ENCODE results near the gene HDAC9. TPM values are rescaled to one million over a fixed set of nuclear protein-coding genes. Genes with fewer than 3 reads are reported as not detected.

Gene HDAC9
- total and polyA plus RNA-seq, 7 donors = 0.38 to 34.2 (median 16.8) TPM

DNA sequence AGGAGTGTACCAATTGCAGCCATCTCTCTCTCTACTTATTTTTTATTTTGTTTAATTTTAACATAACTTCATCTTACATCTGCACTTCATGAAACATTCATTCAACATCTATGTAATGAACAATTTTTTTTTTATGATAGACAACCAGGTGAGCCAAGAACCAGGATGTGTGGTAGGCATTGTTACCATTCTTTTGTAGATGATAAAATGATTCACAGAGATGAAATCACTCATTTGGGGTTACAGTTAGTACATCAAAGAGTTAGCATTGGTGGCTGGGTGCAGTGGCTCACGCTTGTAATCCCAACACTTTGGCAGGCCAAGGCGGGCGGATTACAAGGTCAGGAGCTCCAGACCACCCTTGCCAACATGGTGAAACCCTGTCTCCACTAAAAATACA is 127.8 kb downstream of the HDAC9 start:
- Histone ChIP-seq H3K27ac (no peak overlapping the region), H3K4me3 (no peak overlapping the region), H3K27me3 (ENCODE audit: insufficient read depth in 3 of 3, low read length in 2 of 3) (no peaks in the 10 kb centered on the region), H3K36me3 (ENCODE audit: insufficient read depth in 1 of 2, low read depth in 1 of 2) (peaks cover 0 to 18% of the 10 kb centered on the region in 2 donors), H3K9me3 (no peaks in the 10 kb centered on the region), H3K4me1 (no peaks in the 10 kb centered on the region)
- TF ChIP-seq, protein P1, sequence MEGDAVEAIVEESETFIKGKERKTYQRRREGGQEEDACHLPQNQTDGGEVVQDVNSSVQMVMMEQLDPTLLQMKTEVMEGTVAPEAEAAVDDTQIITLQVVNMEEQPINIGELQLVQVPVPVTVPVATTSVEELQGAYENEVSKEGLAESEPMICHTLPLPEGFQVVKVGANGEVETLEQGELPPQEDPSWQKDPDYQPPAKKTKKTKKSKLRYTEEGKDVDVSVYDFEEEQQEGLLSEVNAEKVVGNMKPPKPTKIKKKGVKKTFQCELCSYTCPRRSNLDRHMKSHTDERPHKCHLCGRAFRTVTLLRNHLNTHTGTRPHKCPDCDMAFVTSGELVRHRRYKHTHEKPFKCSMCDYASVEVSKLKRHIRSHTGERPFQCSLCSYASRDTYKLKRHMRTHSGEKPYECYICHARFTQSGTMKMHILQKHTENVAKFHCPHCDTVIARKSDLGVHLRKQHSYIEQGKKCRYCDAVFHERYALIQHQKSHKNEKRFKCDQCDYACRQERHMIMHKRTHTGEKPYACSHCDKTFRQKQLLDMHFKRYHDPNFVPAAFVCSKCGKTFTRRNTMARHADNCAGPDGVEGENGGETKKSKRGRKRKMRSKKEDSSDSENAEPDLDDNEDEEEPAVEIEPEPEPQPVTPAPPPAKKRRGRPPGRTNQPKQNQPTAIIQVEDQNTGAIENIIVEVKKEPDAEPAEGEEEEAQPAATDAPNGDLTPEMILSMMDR (IDR thresholded peaks at IDR 0.05) = no peak
- no peak for DNase-seq
- ATAC-seq = no peak
- intact Hi-C loops (cut with DNase I) = no loop called here
- 80 to 92% (median 81%) methylated on average over 3 of the region's 3 CpGs for WGBS, 3 donors

DNA sequence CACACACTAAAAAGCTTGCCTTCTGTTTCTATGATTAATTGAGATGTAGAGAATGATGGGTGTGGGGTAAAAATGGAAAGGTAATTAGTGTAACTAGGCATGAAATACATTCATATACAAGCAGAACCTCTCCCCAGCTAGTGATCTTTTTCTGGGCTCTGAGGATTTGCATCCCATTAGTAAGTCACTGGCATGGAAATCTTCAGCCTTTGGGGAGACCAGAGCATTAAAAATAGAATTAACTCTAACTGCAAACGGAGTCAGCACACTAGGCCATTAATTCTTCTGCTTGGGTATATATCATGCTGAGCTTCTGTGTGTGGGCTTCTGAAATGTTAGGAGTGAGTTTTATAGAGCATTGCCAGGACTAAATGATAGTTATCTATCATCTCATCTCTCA is 128.9 kb downstream of the HDAC9 start:
- Histone ChIP-seq H3K27me3 (ENCODE audit: insufficient read depth in 3 of 3, low read length in 2 of 3) (no peaks in the 10 kb centered on the region), H3K4me3 (no peak overlapping the region), H3K9me3 (no peaks in the 10 kb centered on the region), H3K36me3 (ENCODE audit: insufficient read depth in 1 of 2, low read depth in 1 of 2) (peaks cover 0 to 19% of the 10 kb centered on the region in 2 donors), H3K4me1 (no peaks in the 10 kb centered on the region), H3K27ac (no peak overlapping the region)
- no peak for DNase-seq
- TF ChIP-seq, protein P1 (IDR thresholded peaks at IDR 0.05) = no peak
- 16 to 43% (median 24%) methylated on average over 1 of the region's 1 CpG for WGBS, 3 donors
- intact Hi-C loops (cut with DNase I) = no loop called here
- no peak for ATAC-seq

DNA sequence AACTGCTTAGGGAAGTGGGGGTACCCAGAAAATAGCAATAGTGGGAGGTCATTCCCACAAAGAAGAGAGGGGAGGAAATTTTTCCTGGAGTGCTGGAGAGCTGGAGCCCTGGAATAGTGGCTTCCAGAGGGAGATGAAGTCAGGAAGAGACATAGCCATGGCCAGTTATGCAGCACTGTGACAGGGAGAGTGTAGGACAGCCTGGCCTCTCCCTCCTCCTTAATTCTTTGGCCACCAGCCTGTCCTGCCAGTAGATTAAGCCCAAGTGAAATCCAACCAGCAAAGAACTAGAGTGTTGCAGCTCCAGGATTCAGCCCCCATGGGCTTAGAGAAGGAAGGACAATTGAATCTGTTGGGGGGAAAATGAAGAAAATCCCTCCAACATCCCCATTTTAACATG is 130.5 kb downstream of the HDAC9 start:
- H3K4me3 ChIP-seq = no peak overlapping the region
- H3K36me3 ChIP-seq (ENCODE audit: insufficient read depth in 1 of 2, low read depth in 1 of 2) = peaks cover 0 to 21% of the 10 kb centered on the region in 2 donors
- intact Hi-C loops (cut with DNase I) = no loop called here
- no peak overlapping the region for H3K27ac ChIP-seq
- no peak for ATAC-seq
- no peak for DNase-seq
- TF ChIP-seq, protein P1 (IDR thresholded peaks at IDR 0.05) = no peak
- H3K27me3 ChIP-seq (ENCODE audit: insufficient read depth in 3 of 3, low read length in 2 of 3) = no peaks in the 10 kb centered on the region
- H3K9me3 ChIP-seq = no peaks in the 10 kb centered on the region
- H3K4me1 ChIP-seq = no peaks in the 10 kb centered on the region

DNA sequence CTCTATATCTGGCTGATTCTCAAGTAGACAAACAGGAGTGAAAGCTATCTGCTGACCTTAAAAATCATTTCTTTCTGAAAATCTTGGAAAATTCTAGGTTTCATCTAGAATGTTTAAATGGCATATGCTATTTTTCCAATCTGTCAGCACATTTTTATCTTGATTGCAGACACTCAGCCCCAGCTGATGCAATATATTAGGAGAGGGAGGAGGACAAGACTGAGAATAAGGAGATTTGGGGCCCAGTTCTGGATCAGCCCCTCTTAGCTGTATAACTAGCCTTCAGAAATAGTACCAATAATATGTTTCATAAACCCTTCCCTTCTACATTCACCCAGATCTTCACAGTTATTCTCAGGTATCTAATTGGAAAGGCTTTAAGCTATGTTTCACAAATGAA is 131.2 kb downstream of the HDAC9 start:
- Histone ChIP-seq H3K27me3 (ENCODE audit: insufficient read depth in 3 of 3, low read length in 2 of 3) (no peaks in the 10 kb centered on the region), H3K36me3 (ENCODE audit: insufficient read depth in 1 of 2, low read depth in 1 of 2) (peaks cover 0 to 20% of the 10 kb centered on the region in 2 donors), H3K27ac (no peak overlapping the region), H3K9me3 (no peaks in the 10 kb centered on the region), H3K4me3 (no peak overlapping the region), H3K4me1 (no peaks in the 10 kb centered on the region)
- ATAC-seq (no peak), DNase-seq (no peak)
- TF ChIP-seq, protein P1 (IDR thresholded peaks at IDR 0.05) = no peak
- intact Hi-C loops (cut with DNase I) = no loop called here

DNA sequence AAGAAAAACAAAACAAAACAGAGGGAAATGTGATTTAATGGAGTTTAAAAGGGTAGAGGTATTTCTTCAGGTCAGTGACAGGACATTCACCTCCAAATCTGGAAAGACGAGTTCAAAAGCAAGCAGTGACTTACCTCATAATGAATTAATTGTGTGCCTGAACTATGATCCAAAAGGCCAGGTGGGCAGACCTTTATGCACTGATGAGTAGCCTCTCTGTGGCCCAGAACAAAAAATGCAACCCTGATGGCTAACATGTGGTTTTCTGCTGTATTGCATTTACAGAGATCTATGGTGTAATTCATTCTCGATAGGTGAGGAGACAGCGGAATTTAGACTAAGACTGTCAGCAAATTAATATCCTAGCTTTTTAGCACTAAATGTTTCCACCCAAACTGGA is 142.0 kb downstream of the HDAC9 start:
- TF ChIP-seq, protein P1 (IDR thresholded peaks at IDR 0.05) = no peak
- intact Hi-C loops (cut with DNase I) = no loop called here
- Histone ChIP-seq H3K27me3 (ENCODE audit: insufficient read depth in 3 of 3, low read length in 2 of 3) (no peaks in the 10 kb centered on the region), H3K4me3 (no peak overlapping the region), H3K36me3 (ENCODE audit: insufficient read depth in 1 of 2, low read depth in 1 of 2) (peaks cover 0 to 32% of the 10 kb centered on the region in 2 donors), H3K9me3 (no peaks in the 10 kb centered on the region), H3K27ac (no peak overlapping the region), H3K4me1 (peaks cover 10% of the 10 kb centered on the region)
- DNase-seq (no peak), ATAC-seq (no peak)
- 88 to 95% (median 89%) methylated on average over 3 of the region's 3 CpGs for WGBS, 3 donors
